Activated T-helper 9 cell treated with anti-CD3 and anti-CD28 coated beads, Interleukin-2, amount 50 U/mL, for 16 hours (primary cell): ENCODE data around the gene CACNB1.

ENCODE experiments used
- DNase-seq: peaks from one replicate; pipeline ENCODE4 v3.0.0-alpha.2; 2020; ENCODE audit warnings: low read depth

The CACNB1 gene

DNA sequence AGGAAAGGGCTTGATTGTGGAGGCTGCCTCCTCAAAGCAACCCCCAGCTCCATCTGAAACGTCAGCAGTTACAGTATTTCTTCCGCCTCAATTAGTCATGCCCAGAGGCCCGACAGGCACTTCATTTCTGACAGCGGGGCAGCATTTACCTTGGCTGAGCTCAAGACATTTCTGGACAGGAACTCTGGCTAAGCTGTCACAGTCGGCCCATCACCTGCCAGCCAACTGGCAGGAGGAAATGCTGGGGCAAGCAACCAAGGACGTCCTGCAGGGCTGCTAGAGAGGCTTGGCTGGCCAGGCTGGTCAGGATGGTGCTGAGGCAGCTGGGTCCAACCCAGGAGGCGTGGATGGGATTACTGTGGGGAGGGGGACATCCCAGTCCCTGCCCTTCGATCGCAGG lies 73.8 kb downstream of the CACNB1 start:
- no peak for DNase-seq
